Measurements from ENCODE around the gene CPA3.

- no peak for TF ChIP-seq GATA1 (IDR thresholded peaks at IDR 0.05; ENCODE audit: low read depth, low read length)
- TF ChIP-seq POLR2A (IDR thresholded peaks at IDR 0.05; ENCODE audit: low read length), result no peak
Measured at GRCh38 chr3:148938306-148938705, 73.2 kb downstream of the CPA3 start.
